ENCODE data around the gene HECTD3. TPM values are rescaled to one million over a fixed set of nuclear protein-coding genes. Genes with fewer than 3 reads are reported as not detected.

HECTD3 gene
- polyA plus RNA-seq, 3 donors, result 13.9 to 53.9 (median 16.7) TPM

GRCh38 chr1:45009956-45010854 lies 919 bp downstream of the HECTD3 start:
- TF ChIP-seq, protein P1, sequence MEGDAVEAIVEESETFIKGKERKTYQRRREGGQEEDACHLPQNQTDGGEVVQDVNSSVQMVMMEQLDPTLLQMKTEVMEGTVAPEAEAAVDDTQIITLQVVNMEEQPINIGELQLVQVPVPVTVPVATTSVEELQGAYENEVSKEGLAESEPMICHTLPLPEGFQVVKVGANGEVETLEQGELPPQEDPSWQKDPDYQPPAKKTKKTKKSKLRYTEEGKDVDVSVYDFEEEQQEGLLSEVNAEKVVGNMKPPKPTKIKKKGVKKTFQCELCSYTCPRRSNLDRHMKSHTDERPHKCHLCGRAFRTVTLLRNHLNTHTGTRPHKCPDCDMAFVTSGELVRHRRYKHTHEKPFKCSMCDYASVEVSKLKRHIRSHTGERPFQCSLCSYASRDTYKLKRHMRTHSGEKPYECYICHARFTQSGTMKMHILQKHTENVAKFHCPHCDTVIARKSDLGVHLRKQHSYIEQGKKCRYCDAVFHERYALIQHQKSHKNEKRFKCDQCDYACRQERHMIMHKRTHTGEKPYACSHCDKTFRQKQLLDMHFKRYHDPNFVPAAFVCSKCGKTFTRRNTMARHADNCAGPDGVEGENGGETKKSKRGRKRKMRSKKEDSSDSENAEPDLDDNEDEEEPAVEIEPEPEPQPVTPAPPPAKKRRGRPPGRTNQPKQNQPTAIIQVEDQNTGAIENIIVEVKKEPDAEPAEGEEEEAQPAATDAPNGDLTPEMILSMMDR (IDR thresholded peaks at IDR 0.05), result no peak
- Histone ChIP-seq H3K4me2 (replicated peaks; ENCODE audit: extremely low read depth, low read length, poor library complexity, severe bottlenecking) (peak overlapping the region; percentile 99), H4K20me1 (ENCODE audit: insufficient read depth, low read length) (peaks cover 28% of the 10 kb centered on the region), H3K4me3 (replicated peaks in 1 of 3; ENCODE audit: low read depth in 2 of 3, low read length in 3 of 3) (peak overlapping the region; percentile 77 to 96 (median 90)), H3K4me1 (ENCODE audit: control insufficient read depth in 1 of 2, insufficient read depth in 2 of 2, low read length in 2 of 2) (peaks cover 33 to 51% of the 10 kb centered on the region in 2 donors), H3K27ac (ENCODE audit: low read depth in 1 of 2, low read length in 2 of 2) (peak overlapping the region in 1 of 2 donors; percentile 83), H3K9me3 (replicated peaks in 1 of 2; ENCODE audit: control insufficient read depth in 1 of 2, insufficient read depth in 1 of 2, low read length in 2 of 2) (no peaks in the 10 kb centered on the region), H2AFZ (ENCODE audit: insufficient read depth, low read depth, low read length, poor library complexity, severe bottlenecking) (peak overlapping the region; percentile 98), H3K27me3 (ENCODE audit: control insufficient read depth in 2 of 2, insufficient read depth in 2 of 2, low read length in 2 of 2) (no peaks in the 10 kb centered on the region), H3K9ac (ENCODE audit: insufficient read depth, low read length, poor library complexity, severe bottlenecking) (peak overlapping the region; percentile 73), H3K79me2 (ENCODE audit: insufficient read depth, low read length) (peaks cover 35% of the 10 kb centered on the region), H3K36me3 (replicated peaks in 1 of 2; ENCODE audit: control insufficient read depth in 1 of 2, insufficient read depth in 2 of 2, low read length in 2 of 2) (peaks cover 42 to 52% of the 10 kb centered on the region in 2 donors)
- 20% methylated on average over 33 of the region's 41 CpGs for WGBS (ENCODE audit: insufficient coverage)
- peak in 1 of 3 donors; percentile 7 for DNase-seq
- Mint-ChIP-seq H3K4me1 (peaks cover 49% of the 10 kb centered on the region), H3K27ac (peak overlapping the region in 5 of 7 donors; percentile 7 to 75 (median 54)), H3K36me3 (peaks cover 50 to 55% of the 10 kb centered on the region in 2 donors), H3K9me3 (no peaks in the 10 kb centered on the region), H3K4me3 (peak overlapping the region; percentile 86 to 90), H3K27me3 (ENCODE audit: low read depth in 3 of 3) (no peaks in the 10 kb centered on the region)
- intact Hi-C loops (cut with micrococcal nuclease), result loop anchor here in 1 of 2 donors (5.0 to 10.0 kb wide), 3 partner anchors 225 to 575 kb away; partner anchors contain the start of genes BEST4, NASP and TESK2

GRCh38 chr1:45009296-45009865 lies 1.7 kb downstream of the HECTD3 start:
- WGBS (ENCODE audit: insufficient coverage), result 100% methylated on average over 3 of the region's 11 CpGs
- Mint-ChIP-seq H3K4me3 (peak overlapping the region; percentile 86 to 90), H3K4me1 (peaks cover 47% of the 10 kb centered on the region), H3K36me3 (peaks cover 52 to 56% of the 10 kb centered on the region in 2 donors), H3K27me3 (ENCODE audit: low read depth in 3 of 3) (no peaks in the 10 kb centered on the region), H3K27ac (peak overlapping the region in 3 of 7 donors; percentile 12 to 30 (median 26)), H3K9me3 (no peaks in the 10 kb centered on the region)
- peak overlapping the region in 1 of 3 experiments; percentile 96 for H3K4me3 ChIP-seq (replicated peaks in 1 of 3; ENCODE audit: low read depth in 2 of 3, low read length in 3 of 3)
- peaks cover 35% of the 10 kb centered on the region for H3K79me2 ChIP-seq (ENCODE audit: insufficient read depth, low read length)
- DNase-seq, result no peak
- no peaks in the 10 kb centered on the region for H3K9me3 ChIP-seq (replicated peaks in 1 of 2; ENCODE audit: control insufficient read depth in 1 of 2, insufficient read depth in 1 of 2, low read length in 2 of 2)
- no peaks in the 10 kb centered on the region for H3K27me3 ChIP-seq (ENCODE audit: control insufficient read depth in 2 of 2, insufficient read depth in 2 of 2, low read length in 2 of 2)
- no peak overlapping the region for H3K27ac ChIP-seq (ENCODE audit: low read depth in 1 of 2, low read length in 2 of 2)
- H2AFZ ChIP-seq (ENCODE audit: insufficient read depth, low read depth, low read length, poor library complexity, severe bottlenecking), result no peak overlapping the region
- H3K4me1 ChIP-seq (ENCODE audit: control insufficient read depth in 1 of 2, insufficient read depth in 2 of 2, low read length in 2 of 2), result peaks cover 33 to 46% of the 10 kb centered on the region in 2 donors
- H3K4me2 ChIP-seq (replicated peaks; ENCODE audit: extremely low read depth, low read length, poor library complexity, severe bottlenecking), result peak overlapping the region; percentile 99
- H4K20me1 ChIP-seq (ENCODE audit: insufficient read depth, low read length), result peaks cover 23% of the 10 kb centered on the region
- TF ChIP-seq, protein P1 (IDR thresholded peaks at IDR 0.05), result no peak
- H3K9ac ChIP-seq (ENCODE audit: insufficient read depth, low read length, poor library complexity, severe bottlenecking), result peak overlapping the region; percentile 73
- H3K36me3 ChIP-seq (replicated peaks in 1 of 2; ENCODE audit: control insufficient read depth in 1 of 2, insufficient read depth in 2 of 2, low read length in 2 of 2), result peaks cover 49 to 54% of the 10 kb centered on the region in 2 donors
- intact Hi-C loops (cut with micrococcal nuclease), result no loop called here

All from CD14-positive monocyte (primary cell).